Heart left ventricle (tissue), 13 donors: Measurements from ENCODE around the gene HK2.

ENCODE experiments used
- POLR2A ChIP-seq, 2 donors: fragments of 450-650 bp; IDR thresholded peaks; one replicate each; pipeline ENCODE4 v1.6.1; 2017; ENCODE audit warnings: antibody characterized with exemption in 2 of 2, mild to moderate bottlenecking in 2 of 2, moderate library complexity in 2 of 2
- TF ChIP-seq, protein P1 (sequence below), 12 donors: fragments of 200-600 bp; sonication (generic) in 4 of 12; IDR thresholded peaks; one replicate each; pipeline versions ENCODE4 v1.5.0 to v1.8.0; 2018 to 2022; ENCODE audit warnings: antibody characterized with exemption in 12 of 12, mild to moderate bottlenecking in 5 of 12
- donor health status: ischemic (EF 13 %, LVEDD 7.1; RV severe dilation, severe dysfunction).
- donor health status: DM: no; HTN: yes; CAD: no.
- donor health status: DM: no; HTN: no; CAD: no.
- donor health status: ischemic (EF 25% LVEDD 6.9; RV normal size, moderate dysfunction).
- donor health status: ischemic (EF 25% LVEDD 5.7; RV mildly dilated, moderate dysfunction).
- donor health status: ischemic (EF 35%, LVEDD 5.7; RV mildly dilated, moderate dysfunction).
- donor health status: nonischemic (EF 11% LVEDD 7.7; RV severe dilation, severe dysfunction).
- donor health status: DM: yes; HTN: yes; CAD: no.
- donor health status: PGD.
- donor health status: ischemic (EF 29% LVEDD 5.4; RV normal size, mild dysfunction).
- donor health status: nonischemic (EF 23%, LVEDD 6.1; RV moderate dilation, normal function).

DNA sequence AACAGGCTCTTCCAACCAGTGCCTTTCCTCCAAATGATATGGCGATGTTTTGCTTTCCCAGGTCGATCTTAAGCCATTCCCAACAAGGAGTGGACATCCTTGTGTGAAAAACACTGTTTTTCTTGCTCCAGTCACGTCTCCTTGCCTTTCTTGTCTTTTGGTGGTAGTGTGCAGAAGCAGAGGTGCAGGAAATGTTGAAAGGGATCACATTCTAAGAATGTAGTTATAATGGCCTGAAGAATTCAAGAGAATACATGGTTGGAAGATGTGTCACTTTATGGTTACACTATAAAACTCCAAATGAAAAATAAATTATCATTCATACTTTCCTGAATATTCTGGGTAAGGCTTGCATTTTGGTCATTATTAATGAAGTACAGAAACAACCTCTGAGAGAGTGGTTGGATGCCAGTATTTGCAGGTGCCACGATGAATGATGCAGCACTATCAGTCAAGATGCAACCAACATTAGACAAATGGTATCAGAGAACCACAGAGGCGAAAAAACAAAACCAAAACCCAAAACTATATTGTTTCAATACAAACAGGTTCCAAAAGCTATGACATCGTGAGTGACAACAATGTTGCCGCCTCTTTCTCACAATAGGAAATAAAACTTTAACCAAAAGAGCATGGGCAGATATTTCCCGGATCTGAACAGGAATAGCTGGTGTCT lies 97.0 kb downstream of the HK2 start:
- TF ChIP-seq, protein P1, sequence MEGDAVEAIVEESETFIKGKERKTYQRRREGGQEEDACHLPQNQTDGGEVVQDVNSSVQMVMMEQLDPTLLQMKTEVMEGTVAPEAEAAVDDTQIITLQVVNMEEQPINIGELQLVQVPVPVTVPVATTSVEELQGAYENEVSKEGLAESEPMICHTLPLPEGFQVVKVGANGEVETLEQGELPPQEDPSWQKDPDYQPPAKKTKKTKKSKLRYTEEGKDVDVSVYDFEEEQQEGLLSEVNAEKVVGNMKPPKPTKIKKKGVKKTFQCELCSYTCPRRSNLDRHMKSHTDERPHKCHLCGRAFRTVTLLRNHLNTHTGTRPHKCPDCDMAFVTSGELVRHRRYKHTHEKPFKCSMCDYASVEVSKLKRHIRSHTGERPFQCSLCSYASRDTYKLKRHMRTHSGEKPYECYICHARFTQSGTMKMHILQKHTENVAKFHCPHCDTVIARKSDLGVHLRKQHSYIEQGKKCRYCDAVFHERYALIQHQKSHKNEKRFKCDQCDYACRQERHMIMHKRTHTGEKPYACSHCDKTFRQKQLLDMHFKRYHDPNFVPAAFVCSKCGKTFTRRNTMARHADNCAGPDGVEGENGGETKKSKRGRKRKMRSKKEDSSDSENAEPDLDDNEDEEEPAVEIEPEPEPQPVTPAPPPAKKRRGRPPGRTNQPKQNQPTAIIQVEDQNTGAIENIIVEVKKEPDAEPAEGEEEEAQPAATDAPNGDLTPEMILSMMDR (IDR thresholded peaks at IDR 0.05) = no peak
- TF ChIP-seq POLR2A (IDR thresholded peaks at IDR 0.05) = no peak
